Measurements from ENCODE around the gene TPCN1.

TPCN1 gene

GRCh38 chr12:113241191-113242025 is 20.1 kb downstream of the TPCN1 start:
- no peak for DNase-seq (ENCODE audit: low read depth in 2 of 2)

- no peak for DNase-seq (ENCODE audit: low read depth in 2 of 2)
Observed at GRCh38 chr12:113242026-113242418, 20.8 kb downstream of the TPCN1 start.

GRCh38 chr12:113242560-113242959 is 21.3 kb downstream of the TPCN1 start:
- DNase-seq (ENCODE audit: low read depth in 2 of 2), result no peak

GRCh38 chr12:113244047-113244460 is 22.8 kb downstream of the TPCN1 start:
- DNase-seq (ENCODE audit: low read depth in 2 of 2), result no peak

GRCh38 chr12:113244478-113244958 is 23.3 kb downstream of the TPCN1 start:
- no peak for DNase-seq (ENCODE audit: low read depth in 2 of 2)

GRCh38 chr12:113245695-113246477 is 24.6 kb downstream of the TPCN1 start:
- DNase-seq (ENCODE audit: low read depth in 2 of 2), result no peak

GRCh38 chr12:113246478-113247122 is 25.3 kb downstream of the TPCN1 start:
- no peak for DNase-seq (ENCODE audit: low read depth in 2 of 2)

GRCh38 chr12:113247123-113248050 is 26.1 kb downstream of the TPCN1 start:
- DNase-seq (ENCODE audit: low read depth in 2 of 2), result no peak

- DNase-seq (ENCODE audit: low read depth in 2 of 2), result no peak
Observed at GRCh38 chr12:113248051-113248825, 27.0 kb downstream of the TPCN1 start.

GRCh38 chr12:113248842-113249435 is 27.7 kb downstream of the TPCN1 start:
- no peak for DNase-seq (ENCODE audit: low read depth in 2 of 2)

- no peak for DNase-seq (ENCODE audit: low read depth in 2 of 2)
Observed at GRCh38 chr12:113249546-113249945, 28.3 kb downstream of the TPCN1 start.

- DNase-seq (ENCODE audit: low read depth in 2 of 2), result no peak
Observed at GRCh38 chr12:113250045-113250444, 28.8 kb downstream of the TPCN1 start.

GRCh38 chr12:113251404-113252070 is 30.3 kb downstream of the TPCN1 start:
- DNase-seq (ENCODE audit: low read depth in 2 of 2), result no peak

- DNase-seq (ENCODE audit: low read depth in 2 of 2), result no peak
Observed at GRCh38 chr12:113252494-113252893, 31.2 kb downstream of the TPCN1 start.

GRCh38 chr12:113253532-113254285 is 32.4 kb downstream of the TPCN1 start:
- DNase-seq (ENCODE audit: low read depth in 2 of 2), result no peak

- DNase-seq (ENCODE audit: low read depth in 2 of 2), result no peak
Observed at GRCh38 chr12:113254298-113254697, 33.0 kb downstream of the TPCN1 start.

- DNase-seq (ENCODE audit: low read depth in 2 of 2), result no peak
Observed at GRCh38 chr12:113257564-113257963, 36.3 kb downstream of the TPCN1 start.

GRCh38 chr12:113260127-113260526 is 38.9 kb downstream of the TPCN1 start:
- no peak for DNase-seq (ENCODE audit: low read depth in 2 of 2)

All from stimulated activated CD8-positive, alpha-beta memory T cell treated with anti-CD3 and anti-CD28 coated beads, Interleukin-15, amount 100 ng/mL, for 48 hours (primary cell).